ENCODE data around the gene ROCK2.

Gene ROCK2

DNA sequence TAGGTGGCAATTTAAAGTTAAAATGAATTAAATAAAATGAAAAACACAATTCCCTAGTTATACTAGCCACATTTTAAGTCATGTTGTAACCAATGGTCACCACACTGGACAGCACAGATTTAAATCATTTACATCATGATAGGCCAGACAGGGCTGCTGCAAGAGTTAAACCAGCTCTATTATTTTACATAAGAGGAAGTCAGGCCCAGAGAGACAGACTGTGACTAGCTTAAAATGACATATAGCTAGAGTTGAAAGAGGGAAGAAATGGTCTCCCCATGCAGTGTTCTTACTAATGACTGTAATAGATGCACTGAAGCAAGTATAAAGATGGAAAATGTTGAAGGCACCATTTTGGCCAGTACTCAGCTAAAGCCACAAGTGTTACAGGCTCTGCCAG lies 119.5 kb downstream of the ROCK2 start:
- DNase-seq: no peak

DNA sequence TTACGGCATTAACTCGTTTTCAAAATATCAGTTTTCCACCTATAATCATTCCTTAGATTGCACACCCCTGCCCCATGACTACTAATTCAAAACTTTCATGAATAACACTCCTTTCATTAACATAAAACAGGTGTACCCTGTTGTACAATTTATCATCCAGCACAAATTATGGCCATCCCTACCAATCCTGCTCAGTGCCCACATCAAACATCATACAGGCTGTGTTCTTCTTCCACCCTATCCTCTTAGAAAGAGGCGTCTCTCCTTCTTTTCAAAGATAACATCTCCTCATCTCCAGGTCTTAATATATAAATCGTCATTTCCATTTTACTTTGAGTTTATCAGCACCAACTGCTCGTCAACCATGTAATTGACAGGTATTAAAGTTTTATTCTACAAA lies 121.6 kb downstream of the ROCK2 start:
- no peak for DNase-seq

DNA sequence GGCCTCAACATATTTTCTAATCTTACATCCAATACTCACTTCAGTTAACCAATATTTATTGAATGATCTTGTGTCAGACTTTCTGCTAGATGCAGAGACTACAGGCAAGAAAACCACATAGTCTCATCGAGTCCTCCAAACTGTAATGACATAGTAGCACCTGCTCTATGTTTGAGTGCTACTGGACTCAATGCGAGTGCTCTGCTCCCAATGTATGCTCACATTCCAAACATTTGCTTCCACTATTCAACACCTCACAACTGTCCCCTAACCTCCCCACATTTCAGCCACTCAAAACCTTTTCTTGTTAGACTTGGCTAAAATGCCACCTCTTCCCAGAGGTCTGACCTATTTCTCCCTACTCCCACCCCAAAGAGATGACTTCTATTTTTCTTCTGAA lies 124.0 kb downstream of the ROCK2 start:
- no peak for DNase-seq

DNA sequence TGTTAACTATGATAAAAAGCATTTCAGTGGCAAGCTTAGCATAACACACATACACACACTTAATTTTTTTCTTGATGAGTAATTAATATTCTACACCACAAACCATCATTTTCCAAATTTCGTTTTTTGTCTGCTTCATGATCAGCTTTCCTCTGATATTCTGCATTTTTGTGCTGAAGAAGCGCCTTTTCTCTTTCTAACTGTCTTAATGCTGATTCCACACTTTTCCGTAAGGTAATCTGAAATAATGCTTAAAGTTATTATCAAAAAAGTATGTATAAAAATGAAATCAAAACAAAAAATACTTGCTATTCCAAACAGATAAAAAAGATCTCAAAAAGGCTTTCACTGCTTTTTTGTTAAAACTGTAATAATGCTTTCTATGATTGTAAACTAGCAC lies 129.0 kb downstream of the ROCK2 start:
- DNase-seq: no peak

DNA sequence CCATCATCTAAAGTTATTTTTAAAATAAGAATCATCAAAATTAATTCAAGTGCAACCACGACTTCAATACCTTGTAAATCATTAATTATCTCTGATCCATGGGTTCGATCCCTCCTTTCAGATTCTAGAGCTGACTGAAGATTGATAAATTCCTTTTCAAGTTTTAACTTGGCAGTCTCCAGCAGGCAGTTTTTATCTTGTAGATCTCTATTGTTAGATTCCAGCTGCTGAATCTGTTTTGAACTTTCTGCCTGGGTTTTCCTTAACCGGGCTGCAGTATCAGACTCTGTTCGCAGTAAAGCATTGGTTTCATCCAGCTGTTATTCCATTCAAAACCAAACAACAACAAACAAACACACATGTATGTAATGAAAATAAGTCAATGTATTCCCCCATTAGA lies 129.7 kb downstream of the ROCK2 start:
- DNase-seq: no peak

DNA sequence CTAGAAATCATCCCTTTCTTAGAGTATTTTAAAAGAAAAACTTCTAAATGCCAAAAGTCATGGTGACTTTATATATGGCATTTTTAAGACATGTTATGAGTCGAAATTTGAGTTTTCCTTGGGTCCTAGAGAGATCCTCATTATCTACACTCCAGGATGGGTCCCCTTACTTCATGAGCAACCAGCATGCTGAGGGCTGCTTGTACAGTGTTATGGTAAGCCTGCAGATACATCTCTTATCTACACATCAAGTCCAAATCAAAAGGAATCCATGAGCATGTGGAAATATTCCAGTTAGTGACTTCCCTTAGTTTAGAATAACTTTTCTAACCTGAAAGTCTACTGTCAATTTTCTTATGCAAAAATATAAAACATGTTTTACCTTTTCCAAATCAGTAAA lies 130.5 kb downstream of the ROCK2 start:
- DNase-seq: no peak

DNA sequence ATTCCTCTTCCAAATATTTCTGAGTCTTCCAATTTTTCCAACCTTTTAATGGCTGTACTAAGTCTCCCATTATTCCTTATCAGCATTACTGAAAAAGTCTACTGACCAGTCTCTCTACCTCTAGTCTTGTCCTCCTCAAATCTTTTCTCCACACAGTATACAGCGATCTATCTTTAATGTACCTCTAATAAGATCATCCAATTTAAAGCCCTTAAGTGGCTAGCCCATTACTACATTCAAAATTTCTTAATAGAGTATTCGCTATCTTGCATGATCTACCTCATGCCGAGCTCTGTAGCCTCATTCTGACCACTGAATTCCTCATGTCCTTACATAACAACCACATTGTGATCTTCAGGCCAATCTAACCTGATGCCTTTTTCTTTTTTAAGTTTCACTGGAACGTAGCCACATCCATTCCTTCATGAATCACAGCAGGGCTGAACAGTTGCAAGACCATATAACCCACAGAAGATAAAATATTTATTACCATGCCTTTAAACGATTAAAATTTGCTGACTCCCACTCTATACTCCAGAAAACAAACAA lies 131.3 kb downstream of the ROCK2 start:
- no peak for DNase-seq

DNA sequence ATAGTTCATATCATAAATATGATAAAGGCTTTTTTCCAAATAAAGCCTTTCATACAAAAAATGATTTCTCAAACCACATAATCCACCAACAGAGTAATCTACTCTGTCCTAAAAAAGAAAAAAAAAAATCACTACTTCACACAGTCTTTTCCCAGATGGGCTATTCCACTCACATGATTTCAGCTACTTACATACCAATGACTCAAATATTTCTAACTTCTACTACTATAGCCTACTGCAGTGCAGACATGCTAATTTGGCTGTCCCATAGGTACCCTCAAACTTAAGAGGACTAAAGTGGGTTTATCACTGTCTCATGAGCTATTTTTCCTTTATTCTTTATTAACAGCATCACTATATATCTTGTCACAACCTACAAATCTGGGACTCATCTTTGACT lies 131.8 kb downstream of the ROCK2 start:
- DNase-seq: no peak

DNA sequence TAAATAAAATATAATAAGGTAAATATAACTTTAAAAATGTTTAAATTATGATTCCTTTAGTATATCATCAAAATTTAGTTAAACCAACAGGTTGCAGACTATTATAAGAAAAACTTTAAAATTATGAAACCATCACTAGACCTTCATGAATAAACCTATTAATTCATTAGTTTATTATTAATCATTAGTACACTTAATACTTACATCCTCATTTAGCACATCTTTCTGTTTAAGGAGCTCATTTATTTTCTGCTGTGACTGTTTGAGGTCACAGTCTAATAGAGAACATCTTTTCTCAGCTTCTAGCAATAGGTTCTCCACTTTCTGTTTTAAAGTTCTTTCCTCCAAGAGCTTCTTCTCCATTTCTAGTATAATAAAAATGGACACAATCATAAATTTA lies 136.4 kb downstream of the ROCK2 start:
- DNase-seq: no peak

DNA sequence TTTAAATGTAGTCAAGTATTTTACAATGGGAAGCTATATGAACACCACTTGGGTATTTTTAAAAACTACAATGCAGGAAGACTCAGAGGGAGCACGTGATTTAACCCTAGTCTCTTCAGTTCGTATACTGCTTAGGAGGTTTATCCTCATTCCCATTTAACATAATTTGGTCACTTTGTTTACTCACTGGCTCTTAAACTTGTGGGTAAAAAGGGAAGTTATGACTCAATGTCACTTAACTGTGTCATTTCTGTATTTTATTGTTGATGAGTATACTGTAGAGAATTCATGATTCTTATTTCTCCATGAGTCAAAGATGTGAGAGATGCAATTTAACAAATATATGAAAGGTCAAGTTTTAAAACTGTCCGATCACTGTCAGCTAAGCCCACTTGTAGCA lies 141.0 kb downstream of the ROCK2 start:
- DNase-seq: no peak

DNA sequence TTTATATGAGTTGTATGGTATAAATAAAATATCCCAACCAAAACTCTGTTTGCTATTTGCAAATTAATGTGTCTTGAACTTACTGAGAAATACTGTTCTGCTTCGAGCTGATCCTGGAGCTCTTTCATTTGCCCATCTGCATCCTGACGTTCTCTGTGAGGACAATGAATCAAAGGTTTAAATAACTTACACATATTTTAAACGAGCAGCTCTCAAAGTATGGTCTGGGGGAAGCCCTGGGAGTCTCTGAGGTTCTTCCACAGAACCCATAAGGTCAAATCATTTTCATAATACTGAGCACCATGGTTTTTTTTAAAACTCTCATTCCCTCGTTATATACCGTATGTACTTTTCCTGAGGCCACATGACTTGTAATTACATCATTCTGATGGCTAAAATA lies 142.5 kb downstream of the ROCK2 start:
- DNase-seq: no peak

DNA sequence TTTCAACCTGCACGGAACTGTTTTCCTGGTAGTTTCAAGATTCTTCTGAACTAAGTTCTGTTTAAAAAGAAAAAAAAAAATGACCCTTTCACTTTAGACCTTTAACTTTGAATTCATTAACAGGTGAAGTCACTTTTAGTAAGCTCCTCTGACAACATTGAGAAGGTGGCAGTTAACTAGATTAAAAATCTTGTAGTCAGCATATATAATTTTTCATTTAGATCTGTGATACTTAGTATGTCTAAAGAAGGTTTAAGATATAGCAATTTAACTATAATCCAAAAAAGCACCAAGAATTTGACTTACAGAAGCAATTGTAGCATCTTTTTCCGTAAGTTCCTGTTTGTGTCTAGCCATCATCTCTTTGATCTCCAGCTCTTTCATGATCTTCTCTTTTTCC lies 143.8 kb downstream of the ROCK2 start:
- no peak for DNase-seq

DNA sequence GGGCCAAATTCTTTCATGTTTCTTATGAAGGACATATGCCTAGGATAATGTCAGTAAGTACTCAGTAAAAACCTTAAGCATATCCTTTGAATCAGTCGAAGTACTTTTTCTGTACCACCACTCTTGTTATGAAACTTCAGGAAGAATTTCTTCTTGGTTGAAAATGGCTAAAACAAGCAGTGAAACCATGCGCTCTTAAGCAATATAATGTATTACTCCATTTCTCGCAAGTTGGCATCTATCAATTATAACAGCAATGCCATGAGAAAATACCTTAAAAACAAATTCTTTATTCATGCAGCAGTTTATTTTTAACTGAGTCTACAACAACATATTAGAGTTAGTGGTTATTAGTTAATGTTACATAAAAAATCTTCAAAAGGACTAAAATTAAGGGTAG lies 148.2 kb downstream of the ROCK2 start:
- no peak for DNase-seq

DNA sequence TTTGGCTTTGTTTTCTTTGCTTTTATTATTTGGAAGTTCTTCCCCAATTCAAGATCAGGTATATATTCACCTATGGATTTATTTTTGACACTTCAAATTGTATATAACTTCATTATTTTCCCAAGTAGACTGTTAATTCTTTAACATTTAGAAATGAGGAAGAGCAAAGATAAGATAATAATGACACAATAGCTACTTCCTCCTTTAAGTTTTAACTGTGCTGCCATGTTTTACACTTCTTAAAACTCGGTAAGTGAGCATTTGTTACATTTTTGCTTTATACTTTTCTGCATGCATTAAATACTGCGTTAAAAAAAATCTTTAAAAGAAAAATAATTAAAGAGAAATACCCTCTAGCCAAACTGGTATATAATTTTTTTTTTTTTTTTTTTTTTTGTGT lies 156.7 kb downstream of the ROCK2 start:
- no peak for DNase-seq

DNA sequence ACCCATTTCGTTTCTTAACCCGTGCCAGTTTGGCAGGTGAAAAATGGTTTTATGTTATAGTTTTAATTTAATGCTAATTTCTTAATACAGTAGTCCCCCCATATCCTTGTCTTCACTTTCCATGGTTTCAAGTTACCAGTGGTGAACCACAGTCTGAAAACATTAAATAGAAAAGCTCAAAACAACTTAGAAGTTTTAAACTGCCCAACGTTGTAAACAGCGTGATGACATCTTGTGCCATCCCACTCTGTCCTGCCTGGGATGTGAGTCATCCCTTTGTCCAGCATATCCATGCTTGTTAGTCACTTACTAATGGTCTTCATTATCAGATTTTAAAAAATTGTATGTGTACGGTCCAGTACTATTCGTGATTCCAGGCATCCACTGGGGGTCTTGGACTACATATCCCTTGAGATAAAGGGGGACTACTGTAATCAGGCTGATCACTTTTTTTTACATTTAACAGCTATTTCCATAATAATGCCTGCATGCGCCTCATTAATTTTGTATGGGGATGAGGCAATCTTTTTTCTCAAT lies 157.3 kb downstream of the ROCK2 start:
- no peak for DNase-seq

DNA sequence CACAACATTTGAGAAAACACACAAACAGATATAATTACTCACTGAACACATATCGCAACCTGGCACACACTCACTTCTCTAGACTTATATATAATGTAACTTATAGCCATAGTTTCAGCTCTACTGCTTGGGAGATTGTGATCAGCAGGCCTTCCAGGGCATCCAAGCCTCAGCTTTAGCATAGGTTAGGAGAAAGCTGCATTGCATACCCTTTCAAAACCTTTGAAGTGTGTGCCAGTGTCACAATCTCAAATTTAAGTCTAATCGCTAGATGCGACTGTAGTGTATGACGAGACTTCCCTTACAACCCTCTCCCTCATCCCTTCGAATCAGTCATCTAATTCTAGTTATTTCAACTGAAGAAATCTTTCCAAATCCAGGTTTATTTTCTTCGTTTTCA lies 158.3 kb downstream of the ROCK2 start:
- DNase-seq: no peak

DNA sequence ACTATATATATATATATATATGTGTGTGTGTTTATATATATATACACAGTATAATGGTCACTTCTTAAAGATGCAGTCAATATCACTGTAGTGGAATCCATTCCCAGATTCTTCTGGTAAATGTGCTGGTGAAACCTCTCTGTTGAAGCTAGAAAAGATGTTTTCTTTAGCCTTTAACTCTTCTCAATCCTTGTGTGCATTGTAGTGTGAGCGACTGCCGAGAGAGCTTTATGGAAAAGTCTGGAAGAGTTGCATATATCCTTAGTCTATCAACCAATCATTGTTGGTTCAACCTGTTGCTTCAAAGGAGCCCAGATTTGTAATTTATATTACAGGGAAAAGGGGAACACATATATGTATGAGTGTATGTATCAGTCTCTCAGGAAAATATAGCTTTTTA lies 161.5 kb downstream of the ROCK2 start:
- DNase-seq: no peak

DNA sequence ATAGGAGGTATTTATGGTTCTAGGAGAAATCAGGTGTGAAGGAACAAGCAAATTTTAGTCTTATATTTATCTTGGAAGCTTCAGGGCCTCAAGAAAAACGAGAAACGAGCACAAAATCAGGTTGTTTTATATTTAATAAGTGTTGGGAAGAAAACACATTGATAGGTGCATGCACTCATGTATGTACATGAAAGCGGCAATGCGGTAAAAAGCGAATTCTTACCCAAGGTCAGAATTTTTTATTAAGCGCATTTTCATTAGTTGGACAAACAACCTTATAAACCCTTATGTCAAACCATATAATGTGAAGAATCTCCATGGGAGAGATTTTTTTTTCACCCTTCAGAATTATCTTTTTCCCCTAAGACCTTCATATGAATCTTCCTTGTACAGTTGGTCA lies 163.8 kb downstream of the ROCK2 start:
- DNase-seq: no peak

DNA sequence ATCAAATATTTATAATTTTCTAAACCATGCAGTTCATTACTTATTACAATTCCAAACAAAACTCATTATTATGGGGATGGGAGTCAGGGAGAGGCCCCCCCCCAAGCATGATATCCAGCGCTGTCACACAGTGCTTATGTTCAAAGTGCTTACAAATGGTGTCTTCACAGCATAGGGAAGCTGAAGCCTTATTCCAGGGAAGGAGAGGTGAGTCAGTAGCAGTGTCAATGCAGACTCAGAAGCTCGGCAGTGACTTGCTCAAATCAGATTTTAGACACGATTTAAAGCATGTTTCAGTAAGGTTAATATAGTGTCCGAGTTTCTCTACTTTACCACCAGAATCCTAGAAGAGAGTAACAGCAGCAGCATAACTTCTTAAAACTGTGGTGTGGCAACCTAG lies 164.5 kb downstream of the ROCK2 start:
- no peak for DNase-seq

DNA sequence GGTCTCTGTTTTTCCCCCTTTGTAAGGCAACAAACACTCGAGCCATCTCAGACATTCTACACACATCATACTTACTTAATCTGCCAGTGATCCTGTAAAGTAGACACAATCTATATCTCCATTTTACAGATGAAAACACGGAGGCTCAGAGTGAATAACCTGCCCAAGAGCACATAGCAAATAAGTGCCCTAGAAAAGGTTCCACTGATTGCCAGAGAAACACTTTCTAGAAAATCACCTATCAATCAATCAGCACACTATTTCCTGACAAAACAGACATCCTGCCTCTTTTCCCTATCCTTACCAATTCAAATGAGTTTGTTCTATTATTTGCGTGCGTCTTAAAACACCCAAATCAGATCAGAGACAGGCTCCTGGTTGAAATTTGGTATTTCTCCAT lies 165.2 kb downstream of the ROCK2 start:
- no peak for DNase-seq

DNA sequence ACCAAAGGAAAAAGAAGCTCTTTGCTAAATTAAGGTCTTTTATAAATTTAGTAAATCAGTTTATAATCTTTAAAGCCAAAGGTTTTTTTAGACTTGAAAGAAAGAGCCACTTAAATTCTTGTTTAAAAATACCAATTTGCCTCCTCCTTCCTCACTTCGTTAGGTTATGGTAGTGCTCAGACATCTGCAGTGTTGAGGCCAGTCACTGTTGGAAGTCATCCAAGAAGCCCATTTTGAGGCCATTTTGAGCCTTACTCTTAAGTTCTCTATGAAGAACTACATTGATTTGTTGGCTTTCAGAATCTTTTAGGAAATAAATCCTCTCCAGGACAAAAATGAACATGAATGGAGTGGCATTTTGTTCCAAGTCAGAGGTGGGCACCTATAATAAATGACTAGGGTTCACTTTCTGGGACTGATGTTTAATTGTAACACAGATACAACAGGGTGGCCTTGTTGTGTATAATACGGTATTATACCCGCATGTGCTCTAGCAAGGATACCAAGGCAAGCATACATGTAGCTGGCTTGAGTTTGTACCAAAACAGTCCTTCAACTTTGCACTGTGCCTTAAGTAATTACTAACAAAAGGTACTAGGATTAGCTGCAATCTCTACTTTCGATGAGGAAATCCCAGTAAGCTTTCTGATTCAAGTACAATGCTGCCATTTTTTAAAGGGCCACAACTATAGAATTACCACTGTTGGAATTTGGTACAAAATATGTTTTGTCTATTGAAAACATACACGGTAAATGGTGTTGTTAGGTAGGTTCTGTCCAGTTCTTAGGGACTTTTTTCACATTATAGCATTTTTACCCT lies 166.4 kb downstream of the ROCK2 start:
- DNase-seq: no peak

DNA sequence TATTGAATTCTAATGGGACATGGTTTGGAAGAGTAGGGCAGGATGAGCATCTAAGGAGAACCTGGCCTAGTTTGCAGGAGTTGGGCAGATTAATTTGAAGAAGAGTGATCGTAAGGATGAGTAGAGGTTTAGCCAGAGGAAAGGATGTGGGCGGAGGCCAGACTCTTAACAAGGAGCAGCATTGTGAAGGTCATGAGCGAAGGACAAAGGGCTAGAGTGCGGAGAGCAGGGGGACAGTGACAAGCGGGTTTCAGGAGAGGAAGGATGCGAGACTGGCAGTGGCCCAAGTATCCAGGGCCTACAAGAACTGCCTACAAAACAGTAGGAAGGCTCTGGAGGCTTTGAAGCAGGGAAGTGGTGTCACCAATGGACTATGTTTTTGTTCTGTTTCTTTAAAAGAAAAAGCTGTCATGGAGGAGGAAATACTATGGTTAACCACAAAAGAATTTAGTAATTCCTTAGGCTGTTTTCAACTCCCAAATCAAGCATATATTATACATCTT lies 169.1 kb downstream of the ROCK2 start:
- no peak for DNase-seq

DNA sequence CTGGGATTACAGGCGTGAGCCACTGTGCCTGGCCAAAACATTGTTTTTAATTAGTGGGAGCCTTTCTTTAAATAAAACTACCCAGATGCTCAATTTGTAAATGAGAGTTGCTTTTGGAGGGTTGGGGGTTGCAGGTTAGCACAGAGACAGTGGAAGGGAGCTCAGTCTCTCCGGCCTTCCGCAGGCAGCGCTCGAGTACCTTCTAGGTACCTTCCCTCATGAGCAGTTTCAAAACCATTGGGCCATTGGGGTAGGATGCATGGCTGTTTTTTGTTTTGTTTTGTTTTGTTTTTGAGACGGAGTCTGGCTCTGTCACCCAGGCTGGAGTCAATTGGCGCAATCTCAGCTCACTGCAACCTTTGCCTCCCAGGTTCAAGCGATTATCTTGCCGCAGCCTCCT lies 170.2 kb downstream of the ROCK2 start:
- no peak for DNase-seq

DNA sequence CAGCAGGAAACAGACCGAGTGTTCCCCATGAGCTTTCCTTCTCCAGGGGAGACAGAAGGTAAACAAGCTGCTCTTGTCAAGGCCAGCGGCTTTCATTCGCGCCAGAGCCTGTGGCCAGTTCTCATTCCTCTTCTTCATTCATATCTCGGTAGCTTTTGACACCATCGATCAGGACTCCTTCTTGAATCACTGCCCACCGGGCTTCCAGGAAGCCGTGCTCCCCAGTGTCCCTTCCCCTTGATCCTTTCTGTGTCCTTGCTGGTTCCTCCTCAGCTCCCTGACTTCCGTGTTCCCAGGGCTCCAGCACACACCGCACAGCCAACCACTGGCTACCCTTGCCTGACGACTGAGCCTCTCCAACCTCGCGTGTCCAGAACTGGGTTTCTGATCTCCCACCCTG lies 175.1 kb downstream of the ROCK2 start:
- no peak for DNase-seq

DNA sequence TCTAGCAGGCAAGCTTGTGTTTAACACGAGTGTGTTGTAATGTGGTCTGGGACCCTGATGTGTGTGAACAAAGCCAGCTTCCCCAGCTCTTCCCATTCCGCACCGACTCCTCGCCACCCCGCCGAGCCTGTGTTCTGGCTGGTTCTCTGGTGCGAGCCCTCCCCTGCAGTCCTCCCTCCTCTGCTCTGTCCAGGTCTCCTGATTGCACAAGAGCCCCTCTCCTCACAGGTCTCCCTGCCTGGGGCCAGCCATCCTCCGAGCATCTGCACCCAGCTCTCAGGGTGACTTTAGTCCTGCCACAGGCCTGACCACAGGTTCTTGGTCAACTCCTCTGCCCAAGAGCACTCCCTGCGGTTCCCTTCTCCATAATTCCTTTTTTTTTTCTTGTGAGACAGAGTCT lies 175.9 kb downstream of the ROCK2 start:
- DNase-seq: no peak

All from NCI-H1417 treated with DMSO at 0.1 percent for 48 hours (cell line).